Measurements from ENCODE around the gene NFATC2.
"Not testable (repeated sequence)": the region's sequence is repeated elsewhere in the genome, so short reads cannot be mapped to it uniquely, and the experiment has no call there.

NFATC2 gene

DNA sequence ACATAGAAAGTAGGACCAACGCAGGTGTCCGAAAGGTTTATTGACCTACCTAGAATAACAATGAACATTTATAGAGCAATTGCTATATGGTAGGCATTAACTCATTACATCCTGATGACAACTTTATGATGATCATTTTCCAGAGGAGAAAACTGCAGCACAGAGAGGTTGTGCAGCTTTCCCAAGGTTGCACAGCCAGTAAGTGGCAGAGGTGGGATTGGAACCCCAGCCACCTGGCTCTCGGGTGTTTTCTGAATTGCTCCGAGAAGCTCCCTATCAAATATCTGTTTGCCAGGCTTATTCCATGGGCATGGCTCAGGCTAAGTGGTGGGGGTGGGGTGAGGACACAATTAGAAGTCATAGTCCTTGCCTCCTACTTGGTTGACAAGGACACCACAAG, 24.1 kb upstream of the NFATC2 start:
- no peak for DNase-seq

GRCh38 chr20:51565298-51566144, 23.0 kb upstream of the NFATC2 start:
- no peak for DNase-seq

GRCh38 chr20:51563486-51564332, 21.2 kb upstream of the NFATC2 start:
- no peak for DNase-seq

- DNase-seq, result no peak
Observed at GRCh38 chr20:51563174-51563485, 20.6 kb upstream of the NFATC2 start.

DNA sequence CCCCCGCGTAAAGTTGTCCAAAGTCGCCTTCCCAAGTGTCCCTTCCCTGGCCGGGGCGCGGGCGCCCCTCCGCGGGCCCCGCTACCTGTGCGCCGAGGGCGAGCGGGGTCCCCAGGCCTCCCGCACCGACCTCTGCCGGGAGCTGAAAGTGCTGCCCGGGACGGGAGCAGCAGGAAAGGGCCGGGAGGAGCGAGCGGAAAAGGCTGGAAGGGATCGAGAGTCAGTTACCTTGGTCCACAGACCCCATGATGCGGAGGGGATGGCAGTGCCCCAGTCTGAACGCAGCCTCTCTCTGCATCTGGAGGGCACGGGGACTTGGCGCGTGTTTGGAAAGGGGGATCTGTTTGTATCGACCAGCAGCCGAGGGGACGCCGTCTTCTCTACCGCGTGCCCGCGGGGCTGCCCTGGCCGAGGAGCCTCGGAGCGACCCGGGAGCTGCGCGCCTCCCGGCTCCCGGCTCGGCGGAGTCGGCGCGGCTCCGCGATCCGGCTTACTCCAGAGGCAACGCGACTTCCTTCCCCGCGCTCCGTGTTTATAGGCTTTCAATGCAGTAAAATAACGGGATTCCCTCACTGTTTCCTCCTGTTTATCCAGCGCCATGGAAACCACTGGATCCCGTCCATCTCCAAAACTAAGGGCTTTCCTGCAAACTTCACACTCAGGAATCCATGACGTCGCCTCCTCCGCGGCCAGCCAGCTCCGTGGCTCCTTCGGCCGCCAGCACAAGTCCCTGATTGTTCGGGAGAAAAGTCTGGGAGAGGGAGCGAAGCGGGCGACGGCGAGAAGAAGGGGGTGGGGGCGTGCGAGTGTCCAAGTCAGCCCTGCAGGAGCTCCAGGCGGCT, 20.0 kb upstream of the NFATC2 start:
- DNase-seq, result peak; percentile 14 to 42

DNA sequence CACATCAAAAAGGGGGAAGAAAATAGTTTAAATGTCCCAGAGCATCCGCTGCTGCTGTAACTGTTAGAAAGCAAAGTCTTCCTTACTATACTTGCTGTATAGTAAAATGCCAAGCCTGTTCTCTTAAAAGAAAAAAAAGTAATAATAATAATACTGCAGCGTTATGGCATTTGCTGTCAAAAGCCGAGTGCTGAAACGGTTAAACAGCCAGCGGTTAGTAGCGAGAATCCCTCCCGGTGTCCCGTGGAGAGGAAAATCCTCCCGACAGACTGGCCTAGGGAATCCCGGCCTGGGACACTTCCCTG, 19.5 kb upstream of the NFATC2 start:
- DNase-seq, result no peak

DNA sequence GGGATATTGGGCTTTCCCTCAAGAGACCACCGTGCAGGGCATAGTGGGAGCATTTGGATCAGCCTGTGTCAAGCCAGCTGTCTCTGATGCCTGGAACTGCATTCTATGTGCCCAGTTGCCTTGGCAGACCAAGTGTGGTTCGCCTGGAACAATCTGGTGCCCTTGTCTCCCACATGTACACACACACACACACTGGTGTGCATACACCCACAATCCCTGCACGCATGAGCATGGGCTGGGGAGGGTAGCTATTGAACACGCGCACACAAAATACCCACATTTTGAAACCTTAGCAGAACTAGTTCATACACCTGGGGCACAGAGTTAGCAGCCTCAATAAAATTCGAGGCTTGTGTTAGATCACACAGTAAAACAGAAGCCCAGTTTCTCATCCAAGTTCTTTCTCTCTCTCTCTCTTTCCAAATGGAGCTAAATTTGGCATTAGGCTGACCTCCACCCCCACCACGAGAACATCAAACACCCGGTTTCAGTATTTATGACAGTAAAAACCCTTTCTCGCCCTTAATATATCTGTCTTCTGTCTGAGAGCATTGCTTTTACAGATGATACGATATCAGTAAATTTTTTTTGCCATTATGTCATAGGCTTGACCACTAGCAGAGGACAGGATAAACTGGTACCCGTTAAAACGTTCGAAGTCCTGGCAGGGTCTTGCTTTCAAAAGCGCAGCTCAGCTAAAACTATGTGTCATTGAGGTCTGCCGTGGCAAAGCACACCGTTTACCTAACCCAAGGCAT, 18.2 kb upstream of the NFATC2 start:
- DNase-seq, result no peak

DNA sequence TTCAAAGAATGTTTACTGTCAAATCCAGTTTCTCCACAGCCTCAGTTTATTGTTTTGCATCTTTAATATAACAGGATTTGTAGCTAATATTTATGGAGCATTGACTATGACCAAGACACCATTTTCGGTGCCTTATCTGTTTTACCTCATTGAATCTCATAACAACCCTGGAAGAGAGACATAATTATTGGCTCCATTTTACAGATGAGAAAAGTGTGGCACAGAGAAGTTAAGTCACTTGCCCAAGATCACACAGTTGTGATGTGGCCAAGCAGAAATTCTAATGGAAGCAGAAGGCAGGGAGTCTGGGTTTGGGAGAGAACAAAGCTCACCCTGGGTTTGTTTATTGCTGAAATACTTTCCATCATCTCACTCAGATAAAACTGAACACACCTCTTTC, 17.5 kb upstream of the NFATC2 start:
- DNase-seq, result no peak

GRCh38 chr20:51554538-51555165, 12.1 kb upstream of the NFATC2 start:
- DNase-seq, result no peak

- no peak for DNase-seq
Observed at GRCh38 chr20:51553897-51554486, 11.5 kb upstream of the NFATC2 start.

GRCh38 chr20:51551186-51551585, 8.7 kb upstream of the NFATC2 start:
- DNase-seq, result no peak

GRCh38 chr20:51549474-51549873, 7.0 kb upstream of the NFATC2 start:
- no peak for DNase-seq

GRCh38 chr20:51547951-51548350, 5.4 kb upstream of the NFATC2 start:
- no peak for DNase-seq

GRCh38 chr20:51545515-51545914, 3.0 kb upstream of the NFATC2 start:
- no peak for DNase-seq

GRCh38 chr20:51543422-51543788, 886 bp upstream of the NFATC2 start:
- DNase-seq, result no peak

DNA sequence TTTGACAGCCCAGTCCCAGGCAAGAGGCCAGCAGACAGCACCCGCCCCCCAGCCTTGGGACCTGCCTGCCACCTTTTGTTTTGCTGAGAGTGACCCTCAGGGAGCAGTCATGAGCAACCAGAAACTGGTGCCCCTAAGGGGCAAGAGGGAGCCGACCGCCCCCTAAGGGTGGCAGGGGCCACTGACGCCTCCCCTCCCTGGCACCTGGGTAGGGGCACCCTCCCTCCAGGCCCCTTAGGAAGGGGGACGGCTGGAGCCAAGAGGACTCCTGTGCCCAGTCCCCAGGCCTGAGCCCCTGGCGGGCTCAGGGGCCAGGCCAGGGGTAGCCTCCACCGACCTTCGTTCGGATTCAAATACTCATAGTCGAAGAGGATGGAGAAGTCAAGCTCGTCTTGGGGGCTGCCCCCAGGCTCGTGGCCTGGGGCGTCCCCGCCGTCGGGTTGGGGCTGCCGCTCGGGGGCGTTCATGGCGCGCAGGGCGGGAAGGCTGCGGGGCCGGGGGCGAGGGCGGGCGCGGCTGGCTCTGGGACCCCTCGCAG, 417 bp downstream of the NFATC2 start:
- DNase-seq, result peak in 1 of 2 experiments; percentile 54

- peak; percentile 48 to 69 for DNase-seq
Observed at GRCh38 chr20:51541189-51542032, 1.1 kb downstream of the NFATC2 start.

DNA sequence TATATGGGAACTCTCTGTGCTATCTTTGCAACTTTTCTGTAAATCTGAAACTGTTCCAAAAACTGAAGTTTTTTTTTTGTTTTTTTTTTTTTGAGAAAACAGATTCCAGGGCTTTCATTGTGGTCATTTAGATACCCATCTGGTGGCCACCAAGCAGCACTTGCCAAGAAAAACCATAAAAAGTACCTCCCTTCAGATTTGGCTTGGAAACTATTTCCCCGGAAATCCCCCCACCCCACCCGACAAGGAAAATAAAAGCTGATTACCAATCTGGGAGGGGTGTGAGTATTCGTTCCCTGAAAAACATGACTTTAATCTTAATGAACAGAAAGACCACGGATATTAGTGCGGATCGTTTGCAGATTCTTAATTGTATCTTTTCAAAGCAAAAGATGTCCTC, 1.9 kb downstream of the NFATC2 start:
- peak in 1 of 2 experiments; percentile 44 for DNase-seq

DNA sequence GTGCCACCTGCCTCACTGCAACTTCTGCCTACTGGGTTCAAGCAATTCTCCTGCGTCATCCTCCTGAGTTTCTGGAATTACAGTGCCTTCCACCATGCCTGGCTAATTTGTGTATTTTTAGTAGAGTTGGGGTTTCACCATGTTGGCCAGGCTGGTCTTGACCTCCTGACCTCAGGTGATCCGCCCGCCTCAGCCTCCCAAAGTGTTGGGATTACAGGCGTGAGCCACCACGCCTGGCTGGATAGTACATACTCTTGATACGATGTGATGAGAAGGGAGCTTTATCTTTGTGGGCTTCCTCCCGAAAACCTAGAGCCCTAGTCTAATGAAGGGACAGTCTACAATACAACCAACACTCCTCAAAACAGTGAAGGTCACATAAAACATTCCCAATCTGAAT, 2.4 kb downstream of the NFATC2 start:
- not testable (repeated sequence) for DNase-seq

Data from NCI-H2081 (cell line).